NB4 (cell line): ENCODE measurements around the gene PRPF8.

Experiments
- DNase-seq: peaks from one replicate; pipeline ENCODE4 v3.0.0; 2010; ENCODE audit warnings: low read depth
- H3K4me3 ChIP-seq: one replicate; pipeline ENCODE4 v1.5.1; 2011; ENCODE audit warnings: mild to moderate bottlenecking, low read depth, low read length, moderate library complexity
- MYC ChIP-seq: IDR thresholded peaks from 2 replicates; pipeline ENCODE4 v1.6.1; 2011; ENCODE audit warnings: low read depth, low read length
- POLR2A ChIP-seq: IDR thresholded peaks from 2 replicates; pipeline ENCODE4 v1.6.1; 2011; ENCODE audit warnings: mild to moderate bottlenecking; ENCODE audit not compliant: insufficient read length; ENCODE audit errors: extremely low read depth
- TF ChIP-seq, protein P1 (sequence below): IDR thresholded peaks from 2 replicates; pipeline ENCODE4 v1.6.1; 2011; ENCODE audit warnings: low read depth, low read length
- TF ChIP-seq, protein P2 (sequence below): IDR thresholded peaks from one replicate; pipeline ENCODE4 v1.5.1; 2012; ENCODE audit warnings: low read depth, low read length

The PRPF8 gene

DNA sequence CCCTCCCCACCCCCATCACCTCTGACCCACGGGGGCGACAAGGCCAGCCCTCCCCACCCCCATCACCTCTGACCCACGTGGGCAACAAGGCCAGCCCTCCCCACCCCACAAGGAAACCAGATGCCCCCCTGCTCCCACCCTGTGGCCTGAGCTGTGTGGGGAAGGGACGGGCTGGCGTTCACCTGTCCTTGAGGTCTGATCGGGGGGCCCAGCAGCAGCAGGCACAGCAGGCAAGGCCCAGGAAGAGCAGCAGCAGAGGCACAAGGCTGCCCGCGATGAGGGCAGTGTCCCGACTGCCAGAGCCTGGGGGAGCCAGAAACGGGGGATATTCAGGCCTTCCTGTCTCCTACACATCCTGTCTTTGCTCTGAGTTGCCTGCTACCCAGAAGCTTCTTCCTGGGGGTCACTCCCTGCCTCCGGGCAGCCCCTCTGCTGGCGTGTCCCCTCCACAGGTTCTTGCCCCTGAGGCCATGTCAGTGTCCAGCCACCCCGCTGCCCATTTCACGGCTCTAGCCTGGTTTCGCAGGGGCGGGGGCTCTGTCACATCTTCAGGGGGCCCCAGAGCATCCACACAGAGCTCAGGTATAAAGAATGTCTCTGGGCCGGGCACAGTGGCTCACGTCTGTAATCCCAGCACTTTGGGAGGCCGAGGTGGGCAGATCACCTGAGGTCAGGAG lies 45.9 kb downstream of the PRPF8 start:
- DNase-seq = no peak
- no peak overlapping the region for H3K4me3 ChIP-seq
- no peak for TF ChIP-seq POLR2A
- no peak for TF ChIP-seq MYC
- TF ChIP-seq, protein P1, sequence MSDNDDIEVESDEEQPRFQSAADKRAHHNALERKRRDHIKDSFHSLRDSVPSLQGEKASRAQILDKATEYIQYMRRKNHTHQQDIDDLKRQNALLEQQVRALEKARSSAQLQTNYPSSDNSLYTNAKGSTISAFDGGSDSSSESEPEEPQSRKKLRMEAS = no peak
- TF ChIP-seq, protein P2, sequence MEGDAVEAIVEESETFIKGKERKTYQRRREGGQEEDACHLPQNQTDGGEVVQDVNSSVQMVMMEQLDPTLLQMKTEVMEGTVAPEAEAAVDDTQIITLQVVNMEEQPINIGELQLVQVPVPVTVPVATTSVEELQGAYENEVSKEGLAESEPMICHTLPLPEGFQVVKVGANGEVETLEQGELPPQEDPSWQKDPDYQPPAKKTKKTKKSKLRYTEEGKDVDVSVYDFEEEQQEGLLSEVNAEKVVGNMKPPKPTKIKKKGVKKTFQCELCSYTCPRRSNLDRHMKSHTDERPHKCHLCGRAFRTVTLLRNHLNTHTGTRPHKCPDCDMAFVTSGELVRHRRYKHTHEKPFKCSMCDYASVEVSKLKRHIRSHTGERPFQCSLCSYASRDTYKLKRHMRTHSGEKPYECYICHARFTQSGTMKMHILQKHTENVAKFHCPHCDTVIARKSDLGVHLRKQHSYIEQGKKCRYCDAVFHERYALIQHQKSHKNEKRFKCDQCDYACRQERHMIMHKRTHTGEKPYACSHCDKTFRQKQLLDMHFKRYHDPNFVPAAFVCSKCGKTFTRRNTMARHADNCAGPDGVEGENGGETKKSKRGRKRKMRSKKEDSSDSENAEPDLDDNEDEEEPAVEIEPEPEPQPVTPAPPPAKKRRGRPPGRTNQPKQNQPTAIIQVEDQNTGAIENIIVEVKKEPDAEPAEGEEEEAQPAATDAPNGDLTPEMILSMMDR = no peak

DNA sequence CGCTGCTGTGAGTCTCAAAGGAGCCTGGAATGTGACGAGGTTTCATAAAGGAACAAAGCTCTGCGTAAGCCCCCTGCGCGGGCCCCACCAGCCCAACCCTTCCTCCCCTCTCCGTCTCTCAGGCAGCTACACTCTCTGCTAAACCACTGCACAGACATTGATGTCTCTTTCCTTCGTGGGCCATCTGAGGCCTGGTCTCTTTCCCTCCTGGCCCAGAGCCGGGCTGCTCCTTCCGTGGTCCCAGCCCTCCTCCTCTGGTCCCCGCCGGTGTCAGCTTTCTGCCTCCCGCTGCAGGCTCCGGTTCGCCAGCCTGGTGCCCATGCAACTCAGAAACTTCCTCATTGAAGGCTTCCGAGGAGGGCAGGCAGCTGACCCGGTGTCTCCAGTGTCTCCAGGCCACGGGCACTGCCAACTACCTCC lies 46.5 kb downstream of the PRPF8 start:
- DNase-seq = no peak
- TF ChIP-seq, protein P2 = no peak
- TF ChIP-seq, protein P1 = no peak
- TF ChIP-seq POLR2A = no peak
- TF ChIP-seq MYC = no peak
- H3K4me3 ChIP-seq = no peak overlapping the region

DNA sequence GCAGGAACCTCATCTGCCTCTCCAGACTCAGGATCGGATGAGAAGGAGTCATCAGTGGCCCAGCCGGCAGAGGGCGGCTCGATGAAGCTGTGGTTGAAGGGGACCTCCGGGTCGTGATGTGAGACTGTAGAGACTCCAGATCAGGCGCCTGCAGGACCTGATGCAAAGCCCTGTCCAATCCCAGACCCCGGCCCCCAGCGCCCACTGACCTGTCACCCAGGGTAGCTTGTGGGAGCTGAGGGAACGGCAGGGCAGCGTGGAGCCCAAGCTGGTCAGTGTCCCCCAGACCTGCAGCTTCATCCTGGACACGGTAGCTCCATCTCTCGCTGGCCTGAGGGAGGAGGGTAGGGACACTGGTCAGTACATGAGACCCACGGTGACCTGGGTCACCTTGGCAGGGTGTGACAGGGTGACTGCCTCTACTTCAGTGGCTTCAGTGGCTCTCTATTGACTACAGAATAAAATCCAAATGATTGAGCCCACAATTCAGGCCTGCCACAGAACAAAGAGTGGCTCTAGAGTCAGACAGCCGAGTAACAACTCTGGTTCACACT lies 47.9 kb downstream of the PRPF8 start:
- no peak for DNase-seq
- TF ChIP-seq POLR2A (no peak), MYC (no peak)
- TF ChIP-seq, protein P1 = no peak
- TF ChIP-seq, protein P2 = no peak
- H3K4me3 ChIP-seq = no peak overlapping the region

DNA sequence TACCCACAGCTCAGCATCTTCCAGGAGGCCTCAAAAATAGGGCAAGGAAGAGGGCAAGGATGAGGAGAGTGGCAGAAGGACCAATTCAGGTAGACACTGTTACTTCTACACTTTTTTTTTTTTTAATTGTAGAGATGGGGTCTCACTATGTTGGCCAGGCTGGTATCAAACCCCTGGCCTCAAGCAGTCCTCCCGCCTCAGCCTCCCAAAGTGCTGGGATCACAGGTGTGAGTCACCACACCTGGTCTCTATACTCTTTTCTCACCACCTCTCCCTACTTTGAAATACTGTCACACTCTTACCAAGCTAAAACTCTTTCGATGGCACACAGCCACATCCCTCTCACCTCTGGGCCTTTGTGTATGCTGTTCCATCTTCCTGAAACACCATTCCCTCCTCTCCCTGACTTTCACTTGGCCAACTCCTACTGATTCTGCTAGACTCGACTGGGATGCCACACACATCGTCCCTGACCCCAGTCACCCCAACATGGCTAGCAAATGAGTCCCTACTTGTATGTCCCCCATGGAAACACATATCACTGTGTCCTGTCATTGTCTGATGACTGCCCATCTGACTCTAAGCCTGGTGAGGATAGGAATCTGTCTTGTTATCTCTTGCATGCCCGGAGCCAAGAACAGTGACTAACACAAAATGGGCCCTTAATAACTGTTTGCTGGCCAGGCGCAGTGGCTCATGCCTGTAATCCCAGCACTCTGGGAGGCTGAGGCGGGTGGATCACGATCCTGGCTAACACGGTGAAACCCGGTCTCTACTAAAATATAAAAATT lies 48.8 kb downstream of the PRPF8 start:
- no peak for TF ChIP-seq POLR2A
- TF ChIP-seq, protein P1 = no peak
- TF ChIP-seq MYC = no peak
- TF ChIP-seq, protein P2 = no peak
- no peak overlapping the region for H3K4me3 ChIP-seq
- DNase-seq = no peak

DNA sequence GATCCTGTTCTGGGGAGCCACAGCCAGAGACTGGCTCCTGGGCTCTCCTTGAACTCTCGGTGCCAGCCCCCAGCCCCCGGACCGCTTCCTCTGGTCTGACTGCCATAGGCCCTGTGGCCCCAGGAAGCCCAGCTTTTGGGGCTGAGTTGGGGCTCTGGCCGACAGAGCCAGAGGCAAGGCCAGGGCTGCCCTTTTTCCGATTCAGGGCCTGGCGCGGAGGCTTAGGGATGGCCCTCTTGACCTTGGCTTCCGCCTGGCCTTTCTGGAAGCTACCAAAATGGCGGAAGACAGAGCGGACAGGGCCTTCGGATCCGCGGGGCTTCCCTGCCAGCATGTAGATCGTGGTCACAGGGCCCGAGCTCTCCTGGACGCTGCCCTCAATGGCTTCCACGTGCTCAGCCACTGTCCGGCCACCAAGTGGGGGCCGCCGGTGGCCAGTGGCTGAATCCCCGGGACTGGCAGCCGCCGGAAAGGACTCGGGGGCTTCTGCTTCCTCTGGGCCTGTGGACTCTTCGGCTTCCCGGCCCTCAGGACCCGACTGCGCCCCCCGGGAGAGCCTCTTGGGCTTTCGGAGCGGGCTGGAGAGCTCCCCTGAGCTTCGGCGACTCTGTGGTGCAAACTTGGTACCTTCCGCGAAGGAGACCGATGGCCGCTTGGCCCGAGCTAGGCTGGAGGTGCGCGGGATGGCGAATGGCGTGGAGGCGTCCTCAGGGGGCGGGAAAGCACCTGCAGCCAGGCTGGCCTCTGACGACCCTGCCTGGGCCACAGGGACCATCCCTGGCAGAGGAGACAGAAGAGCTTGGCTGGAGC lies 49.6 kb downstream of the PRPF8 start:
- no peak overlapping the region for H3K4me3 ChIP-seq
- TF ChIP-seq, protein P1 = no peak
- no peak for TF ChIP-seq POLR2A
- TF ChIP-seq MYC = no peak
- TF ChIP-seq, protein P2 = no peak
- DNase-seq = no peak
